Transverse colon (tissue), 4 donors: Measurements from ENCODE around the gene KRTAP10-5. TPM values are rescaled to one million over a fixed set of nuclear protein-coding genes. Genes with fewer than 3 reads are reported as not detected.

Experiments used
- DNase-seq: peaks from one replicate; pipeline ENCODE4 v3.0.0-alpha.2; 2019
- H3K27ac ChIP-seq, 4 donors: fragments of 200-600 bp; sonication (generic); 2 replicates each; pipeline ENCODE4 v1.5.1; 2016 to 2018; ENCODE audit warnings: inconsistent platforms in 4 of 4
- H3K27me3 ChIP-seq: fragments of 200-600 bp; sonication (generic); 2 replicates; pipeline ENCODE4 v1.5.1; 2017; ENCODE audit warnings: inconsistent platforms
- H3K36me3 ChIP-seq, 4 donors: fragments of 200-600 bp; sonication (generic); 2 replicates each; pipeline ENCODE4 v1.5.1; 2017 to 2019; ENCODE audit warnings: inconsistent platforms in 4 of 4
- H3K4me1 ChIP-seq, 4 donors: fragments of 200-600 bp; sonication (generic); 2 replicates each; pipeline ENCODE4 v1.5.1; 2017 to 2020; ENCODE audit warnings: inconsistent platforms in 4 of 4
- H3K4me3 ChIP-seq, 4 donors: fragments of 200-600 bp; sonication (generic); 1 replicate in 1 of 4; 2 replicates in 3 of 4; pipeline versions ENCODE4 v1.5.1 to v1.6.1; 2017 to 2019; ENCODE audit warnings: inconsistent platforms in 4 of 4
- H3K9me3 ChIP-seq, 2 donors: fragments of 200-600 bp; sonication (generic); 2 replicates each; pipeline ENCODE4 v1.5.1; 2017 to 2019; ENCODE audit warnings: inconsistent platforms in 2 of 2
- EP300 ChIP-seq: sonication (generic); formaldehyde crosslinking; IDR thresholded peaks from one replicate; pipeline ENCODE4 v1.6.1; 2017; ENCODE audit warnings: antibody characterized with exemption, low read depth
- POLR2A ChIP-seq: fragments of 450-650 bp; IDR thresholded peaks from one replicate; pipeline ENCODE4 v1.6.1; 2016; ENCODE audit warnings: antibody characterized with exemption, mild to moderate bottlenecking, moderate library complexity
- POLR2AphosphoS5 ChIP-seq, 3 donors: sonication (generic); formaldehyde crosslinking; IDR thresholded peaks; one replicate each; pipeline ENCODE4 v1.6.1; 2016; ENCODE audit warnings: antibody characterized with exemption in 3 of 3
- WGBS, 2 donors: methylation state at CpG; one replicate each; pipeline ENCODE4 v1.1.5; 2018; ENCODE audit warnings: low coverage in 1 of 2; 5-methylcytosine and 5-hydroxymethylcytosine counted together
- in situ Hi-C, 4 donors: fragments of 200-750 bp; cut with MboI; loops; one replicate each; pipeline versions ENCODE4 v1.15.0 to v1.15.1; 2017; ENCODE audit warnings: low sequenced_read_pairs in 3 of 4, low pct_ligation_motif_present in 1 of 4, low pct_unique_long_range_greater_than_20kb in 1 of 4
- intact Hi-C: fragments of 100-400 bp; cut with DNase I; formaldehyde crosslinking; loops from one replicate; pipeline ENCODE4 v1.15.1; 2023; ENCODE audit warnings: low total_unique reads
- total RNA-seq, 4 donors: library from RNA; depleted of rRNA; stranded (reverse); fragments of >200 nt; gene quantifications; one replicate each; pipeline ENCODE4 v1.1.0, GENCODE V29; 2016
- TF ChIP-seq, protein P1 (sequence below), 5 experiments: fragments of 200-600 bp in 3 of 5; fragments of 450-650 bp in 2 of 5; sonication (generic) in 3 of 5; IDR thresholded peaks; 1 replicate in 2 of 5; 2 replicates in 3 of 5; pipeline ENCODE4 v1.5.1; 2016 to 2017; ENCODE audit warnings: antibody characterized with exemption in 5 of 5, inconsistent platforms in 3 of 5, mild to moderate bottlenecking in 2 of 5, moderate library complexity in 1 of 5

Gene KRTAP10-5
- total RNA-seq, 4 donors from 2014 or later = not detected

DNA sequence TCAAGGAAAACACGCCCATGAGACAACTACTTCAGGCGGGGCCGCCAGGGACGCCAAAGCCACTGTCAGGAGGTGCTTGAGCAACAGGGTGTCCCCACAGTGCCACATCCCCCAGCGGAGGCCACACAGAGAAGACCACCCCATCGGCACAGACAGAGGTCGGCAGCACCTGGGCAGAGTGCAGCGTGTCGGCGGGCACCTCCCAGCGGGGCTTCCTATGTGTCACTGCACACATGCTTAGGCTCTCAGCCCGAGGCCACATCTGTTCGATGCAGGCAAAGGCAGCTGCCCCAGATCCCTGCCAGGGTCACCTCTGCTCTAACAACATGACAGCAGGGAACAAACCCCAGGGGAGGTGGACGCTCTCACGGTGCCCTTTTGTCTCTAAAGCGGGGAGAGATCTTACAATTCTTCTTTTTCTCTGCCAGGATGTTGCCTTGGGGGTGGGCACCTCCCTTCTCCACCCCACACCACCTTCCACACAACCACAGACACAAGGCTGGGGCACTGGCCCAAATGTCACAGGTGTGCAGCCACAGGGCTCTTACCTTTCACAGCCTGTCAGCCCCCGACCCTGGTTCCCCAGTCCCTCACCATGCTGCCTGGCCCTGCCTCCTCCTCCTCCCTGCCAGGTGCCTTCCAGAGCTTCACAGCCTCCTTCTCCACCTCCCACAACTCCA lies 35.6 kb upstream of the KRTAP10-5 start:
- WGBS, 2 donors = 83% methylated on average over 17 of the region's 17 CpGs; no CpG with 5 or more reads in 1 of the 2 donors
- no peak for DNase-seq
- in situ Hi-C loops = no loop called here

DNA sequence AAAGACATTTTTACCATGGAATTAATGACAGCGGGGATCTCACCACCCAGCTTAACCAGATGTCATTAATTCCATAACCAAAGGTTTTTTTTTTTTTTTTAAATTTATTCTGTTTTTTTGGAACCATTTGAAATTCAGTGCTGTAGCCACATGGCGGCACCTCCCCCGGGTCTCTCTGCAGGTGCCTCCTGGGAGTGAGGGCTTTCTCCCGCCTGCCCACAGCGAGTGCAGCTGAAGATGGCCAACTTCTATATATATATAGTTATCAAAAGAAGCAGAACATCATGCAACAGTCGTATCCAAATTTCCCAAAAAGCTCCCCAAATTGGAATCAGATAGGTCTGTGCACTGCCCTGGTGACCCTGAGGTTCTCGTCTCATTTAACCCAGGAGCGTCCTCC lies 35.1 kb upstream of the KRTAP10-5 start:
- Histone ChIP-seq H3K27me3 (no peaks in the 10 kb centered on the region), H3K4me1 (peaks cover 0 to 3% (median 0%) of the 10 kb centered on the region in 4 donors), H3K27ac (no peak overlapping the region), H3K4me3 (no peak overlapping the region), H3K36me3 (no peaks in the 10 kb centered on the region), H3K9me3 (peaks cover 4 to 6% of the 10 kb centered on the region in 2 donors)
- DNase-seq = no peak
- intact Hi-C loops (no loop called here), in situ Hi-C loops (no loop called here)
- no peak for TF ChIP-seq POLR2A
- TF ChIP-seq, protein P1, sequence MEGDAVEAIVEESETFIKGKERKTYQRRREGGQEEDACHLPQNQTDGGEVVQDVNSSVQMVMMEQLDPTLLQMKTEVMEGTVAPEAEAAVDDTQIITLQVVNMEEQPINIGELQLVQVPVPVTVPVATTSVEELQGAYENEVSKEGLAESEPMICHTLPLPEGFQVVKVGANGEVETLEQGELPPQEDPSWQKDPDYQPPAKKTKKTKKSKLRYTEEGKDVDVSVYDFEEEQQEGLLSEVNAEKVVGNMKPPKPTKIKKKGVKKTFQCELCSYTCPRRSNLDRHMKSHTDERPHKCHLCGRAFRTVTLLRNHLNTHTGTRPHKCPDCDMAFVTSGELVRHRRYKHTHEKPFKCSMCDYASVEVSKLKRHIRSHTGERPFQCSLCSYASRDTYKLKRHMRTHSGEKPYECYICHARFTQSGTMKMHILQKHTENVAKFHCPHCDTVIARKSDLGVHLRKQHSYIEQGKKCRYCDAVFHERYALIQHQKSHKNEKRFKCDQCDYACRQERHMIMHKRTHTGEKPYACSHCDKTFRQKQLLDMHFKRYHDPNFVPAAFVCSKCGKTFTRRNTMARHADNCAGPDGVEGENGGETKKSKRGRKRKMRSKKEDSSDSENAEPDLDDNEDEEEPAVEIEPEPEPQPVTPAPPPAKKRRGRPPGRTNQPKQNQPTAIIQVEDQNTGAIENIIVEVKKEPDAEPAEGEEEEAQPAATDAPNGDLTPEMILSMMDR (IDR thresholded peaks at IDR 0.05) = no peak
- no peak for TF ChIP-seq POLR2AphosphoS5 (IDR thresholded peaks at IDR 0.05)
- no peak for TF ChIP-seq EP300
- 79 to 82% methylated on average over 5 to 8 of the region's 8 CpGs for WGBS, 2 donors

More for the DNA sequence above, 35.6 kb upstream of the KRTAP10-5 start:
- TF ChIP-seq, protein P1 (IDR thresholded peaks at IDR 0.05) = no peak
- TF ChIP-seq EP300 = no peak
- no peak for TF ChIP-seq POLR2AphosphoS5 (IDR thresholded peaks at IDR 0.05)
- TF ChIP-seq POLR2A = no peak
- H3K4me1 ChIP-seq = peaks cover 0 to 3% (median 0%) of the 10 kb centered on the region in 4 donors
- peaks cover 0 to 6% of the 10 kb centered on the region in 2 donors for H3K9me3 ChIP-seq
- no peaks in the 10 kb centered on the region for H3K27me3 ChIP-seq
- no peak overlapping the region for H3K27ac ChIP-seq
- no peak overlapping the region for H3K4me3 ChIP-seq
- H3K36me3 ChIP-seq = no peaks in the 10 kb centered on the region
- intact Hi-C loops = no loop called here

DNA sequence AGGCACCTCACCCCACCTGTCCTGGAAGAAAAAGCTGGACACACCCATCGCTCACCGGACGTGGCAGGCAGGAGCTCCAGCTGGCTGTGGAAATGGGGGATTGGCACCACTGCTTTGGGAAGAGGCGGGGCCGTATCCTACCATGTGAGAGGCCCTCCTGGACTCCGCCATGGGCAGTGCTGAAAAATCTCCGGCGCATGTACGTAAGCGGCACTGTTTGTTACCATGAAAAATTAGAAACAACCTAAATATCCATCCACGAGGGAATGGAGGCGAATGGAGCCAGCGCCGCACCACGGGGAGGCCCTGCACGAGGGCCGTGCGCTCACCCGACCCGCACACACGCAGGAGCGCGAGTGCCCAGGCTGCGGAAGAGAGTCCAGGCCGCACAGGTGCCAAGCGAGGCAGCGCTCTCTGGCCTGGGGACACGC lies 34.6 kb upstream of the KRTAP10-5 start:
- DNase-seq = no peak

DNA sequence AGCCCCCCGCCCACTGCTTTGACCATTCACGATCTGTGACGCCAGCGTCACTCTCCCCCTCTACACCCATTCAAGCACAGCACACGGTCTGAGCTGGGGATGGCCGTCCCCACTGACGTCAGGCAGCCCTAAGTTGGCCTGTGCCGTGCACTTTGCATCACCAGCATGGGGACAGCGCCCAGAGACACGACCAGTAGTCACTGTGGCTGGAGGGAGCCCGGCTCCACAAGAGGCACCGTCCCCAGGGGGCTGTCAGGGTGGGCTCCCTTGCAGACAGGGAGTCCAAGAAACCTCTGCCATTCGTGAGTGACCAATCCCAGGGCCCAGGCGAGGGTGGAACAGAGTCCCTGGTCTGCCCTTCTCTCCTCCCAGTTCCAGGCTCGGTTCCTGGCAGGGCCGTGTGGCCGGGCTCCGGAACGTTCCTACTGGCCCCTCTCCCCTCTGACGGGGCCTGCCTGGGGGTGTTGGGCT lies 33.8 kb upstream of the KRTAP10-5 start:
- intact Hi-C loops = no loop called here
- DNase-seq = no peak

More for the DNA sequence above, 34.6 kb upstream of the KRTAP10-5 start:
- 86 to 95% methylated on average over 8 to 28 of the region's 28 CpGs for WGBS, 2 donors
- H3K27ac ChIP-seq = no peak overlapping the region
- H3K4me1 ChIP-seq = peaks cover 0 to 3% (median 0%) of the 10 kb centered on the region in 4 donors
- in situ Hi-C loops (no loop called here), intact Hi-C loops (no loop called here)
- no peak overlapping the region for H3K4me3 ChIP-seq
- H3K9me3 ChIP-seq = peaks cover 5 to 7% of the 10 kb centered on the region in 2 donors
- no peaks in the 10 kb centered on the region for H3K36me3 ChIP-seq
- TF ChIP-seq POLR2AphosphoS5 (IDR thresholded peaks at IDR 0.05) (no peak), EP300 (no peak), POLR2A (no peak)
- TF ChIP-seq, protein P1 (IDR thresholded peaks at IDR 0.05) = no peak
- H3K27me3 ChIP-seq = no peaks in the 10 kb centered on the region

More for the DNA sequence above, 33.8 kb upstream of the KRTAP10-5 start:
- peaks cover 0 to 10% of the 10 kb centered on the region in 2 donors for H3K9me3 ChIP-seq
- H3K36me3 ChIP-seq = no peaks in the 10 kb centered on the region
- 77% methylated on average over 18 of the region's 20 CpGs; no CpG with 5 or more reads in 1 of the 2 donors for WGBS, 2 donors
- no peak overlapping the region for H3K4me3 ChIP-seq
- peaks cover 0 to 3% (median 0%) of the 10 kb centered on the region in 4 donors for H3K4me1 ChIP-seq
- in situ Hi-C loops = no loop called here
- TF ChIP-seq, protein P1 (IDR thresholded peaks at IDR 0.05) = no peak
- TF ChIP-seq EP300 (no peak), POLR2A (no peak), POLR2AphosphoS5 (IDR thresholded peaks at IDR 0.05) (no peak)
- H3K27me3 ChIP-seq = no peaks in the 10 kb centered on the region
- no peak overlapping the region for H3K27ac ChIP-seq
